MM.1S (cell line): ENCODE measurements around the gene COL12A1.

ENCODE experiments used
- EZH2 ChIP-seq: fragments of 300-600 bp; sonication (generic); optimal IDR thresholded peaks from 2 replicates; pipeline ENCODE3; 2017; ENCODE audit warnings: low read depth, mild to moderate bottlenecking, antibody characterized with exemption, low read length, mixed read lengths
- TF ChIP-seq, protein P1 (sequence below): fragments of 300-600 bp; sonication (generic); IDR thresholded peaks from 2 replicates; pipeline ENCODE4 v1.5.1; 2016; ENCODE audit warnings: antibody characterized with exemption, low read length, mixed read lengths

DNA sequence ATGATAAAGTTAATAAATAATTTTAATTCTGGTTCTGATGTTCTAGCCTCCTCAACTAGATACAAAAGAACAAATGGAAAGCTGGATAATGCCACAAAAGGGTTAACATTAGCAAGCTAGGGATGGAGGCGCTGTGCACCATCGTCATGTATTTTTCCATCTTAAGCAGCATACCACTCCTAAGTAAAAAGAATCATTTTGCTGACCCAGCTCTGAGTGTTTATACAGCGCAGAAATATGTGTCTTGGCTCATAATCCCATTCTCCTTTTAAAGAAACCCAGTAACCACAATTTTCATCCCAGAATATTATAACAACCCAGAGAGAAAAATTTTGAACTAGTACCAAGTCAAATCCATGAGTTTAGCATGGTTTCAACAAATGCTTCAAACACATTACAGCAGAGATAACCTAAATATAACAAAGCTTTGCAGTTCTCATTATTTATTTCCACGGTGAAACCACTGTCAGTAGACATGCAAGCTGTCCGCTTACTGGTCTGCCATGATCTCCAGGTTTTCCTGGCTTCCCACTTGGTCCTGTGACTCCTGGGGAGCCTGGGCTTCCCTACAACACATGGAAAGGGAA, 111.1 kb downstream of the COL12A1 start:
- TF ChIP-seq, protein P1, sequence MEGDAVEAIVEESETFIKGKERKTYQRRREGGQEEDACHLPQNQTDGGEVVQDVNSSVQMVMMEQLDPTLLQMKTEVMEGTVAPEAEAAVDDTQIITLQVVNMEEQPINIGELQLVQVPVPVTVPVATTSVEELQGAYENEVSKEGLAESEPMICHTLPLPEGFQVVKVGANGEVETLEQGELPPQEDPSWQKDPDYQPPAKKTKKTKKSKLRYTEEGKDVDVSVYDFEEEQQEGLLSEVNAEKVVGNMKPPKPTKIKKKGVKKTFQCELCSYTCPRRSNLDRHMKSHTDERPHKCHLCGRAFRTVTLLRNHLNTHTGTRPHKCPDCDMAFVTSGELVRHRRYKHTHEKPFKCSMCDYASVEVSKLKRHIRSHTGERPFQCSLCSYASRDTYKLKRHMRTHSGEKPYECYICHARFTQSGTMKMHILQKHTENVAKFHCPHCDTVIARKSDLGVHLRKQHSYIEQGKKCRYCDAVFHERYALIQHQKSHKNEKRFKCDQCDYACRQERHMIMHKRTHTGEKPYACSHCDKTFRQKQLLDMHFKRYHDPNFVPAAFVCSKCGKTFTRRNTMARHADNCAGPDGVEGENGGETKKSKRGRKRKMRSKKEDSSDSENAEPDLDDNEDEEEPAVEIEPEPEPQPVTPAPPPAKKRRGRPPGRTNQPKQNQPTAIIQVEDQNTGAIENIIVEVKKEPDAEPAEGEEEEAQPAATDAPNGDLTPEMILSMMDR, result no peak
- TF ChIP-seq EZH2, result no peak
